Adipocyte (in vitro differentiated cells): ENCODE measurements around the gene MCOLN3.
"Not testable (repeated sequence)": the region's sequence is repeated elsewhere in the genome, so short reads cannot be mapped to it uniquely, and the experiment has no call there.

Source experiments
- DNase-seq: peaks from one replicate; pipeline ENCODE4 v3.0.0-alpha.2; 2015; ENCODE audit warnings: low read depth
- H3K27me3 ChIP-seq: replicated peaks from 2 replicates; pipeline ENCODE4 v1.7.0; 2013; ENCODE audit warnings: mild to moderate bottlenecking, low read length, moderate library complexity; ENCODE audit not compliant: control insufficient read depth, insufficient read depth
- H3K36me3 ChIP-seq: 2 replicates; pipeline ENCODE4 v1.7.0; 2013; ENCODE audit warnings: low read length, mild to moderate bottlenecking, moderate library complexity; ENCODE audit not compliant: control insufficient read depth, insufficient read depth, severe bottlenecking
- H3K4me1 ChIP-seq: 2 replicates; pipeline ENCODE4 v1.7.0; 2013; ENCODE audit warnings: mild to moderate bottlenecking, low read length, moderate library complexity; ENCODE audit not compliant: control insufficient read depth, insufficient read depth
- H3K4me3 ChIP-seq: 2 replicates; pipeline ENCODE4 v1.7.0; 2013; ENCODE audit warnings: mild to moderate bottlenecking, low read length, moderate library complexity
- H3K9ac ChIP-seq: 2 replicates; pipeline ENCODE4 v1.7.0; 2013; ENCODE audit warnings: mild to moderate bottlenecking, low read length, moderate library complexity
- H3K9me3 ChIP-seq: 2 replicates; pipeline ENCODE4 v1.7.0; 2013; ENCODE audit warnings: mild to moderate bottlenecking, low read length, moderate library complexity; ENCODE audit not compliant: control insufficient read depth

MCOLN3 gene

GRCh38 chr1:84986561-84986960 is 61.7 kb downstream of the MCOLN3 start:
- not testable (repeated sequence) for H3K27me3 ChIP-seq, H3K4me3 ChIP-seq, H3K4me1 ChIP-seq, DNase-seq, H3K9me3 ChIP-seq, H3K9ac ChIP-seq, H3K36me3 ChIP-seq

- no peaks in the 10 kb centered on the region for H3K27me3 ChIP-seq
- no peak for DNase-seq
- no peaks in the 10 kb centered on the region for H3K4me1 ChIP-seq
- no peak overlapping the region for H3K9ac ChIP-seq
- H3K9me3 ChIP-seq = no peaks in the 10 kb centered on the region
- no peak overlapping the region for H3K4me3 ChIP-seq
- H3K36me3 ChIP-seq = no peaks in the 10 kb centered on the region
Observed at GRCh38 chr1:84985365-84985764, 62.9 kb downstream of the MCOLN3 start.

DNA sequence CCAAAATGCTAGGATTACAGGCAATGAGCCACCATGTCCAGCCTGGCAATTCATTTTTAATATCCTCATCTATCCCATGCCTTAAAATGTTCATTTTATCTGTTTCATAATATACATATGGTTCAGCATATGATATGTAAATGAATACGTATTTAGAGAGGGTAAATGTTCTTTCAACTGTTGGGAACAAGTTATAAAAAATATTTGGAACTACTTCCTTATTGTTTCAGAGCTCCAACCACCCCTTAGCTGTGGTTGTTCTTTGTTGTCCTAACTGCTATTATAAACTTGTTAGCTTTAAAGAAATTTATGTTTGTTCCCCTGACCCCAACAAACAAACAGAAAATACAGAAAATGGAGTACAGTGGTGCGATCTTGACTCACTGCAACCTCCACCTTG is 65.9 kb downstream of the MCOLN3 start:
- Histone ChIP-seq H3K27me3 (no peaks in the 10 kb centered on the region), H3K4me3 (no peak overlapping the region), H3K9ac (no peak overlapping the region), H3K4me1 (no peaks in the 10 kb centered on the region), H3K36me3 (no peaks in the 10 kb centered on the region), H3K9me3 (peaks cover 9% of the 10 kb centered on the region)
- no peak for DNase-seq

DNA sequence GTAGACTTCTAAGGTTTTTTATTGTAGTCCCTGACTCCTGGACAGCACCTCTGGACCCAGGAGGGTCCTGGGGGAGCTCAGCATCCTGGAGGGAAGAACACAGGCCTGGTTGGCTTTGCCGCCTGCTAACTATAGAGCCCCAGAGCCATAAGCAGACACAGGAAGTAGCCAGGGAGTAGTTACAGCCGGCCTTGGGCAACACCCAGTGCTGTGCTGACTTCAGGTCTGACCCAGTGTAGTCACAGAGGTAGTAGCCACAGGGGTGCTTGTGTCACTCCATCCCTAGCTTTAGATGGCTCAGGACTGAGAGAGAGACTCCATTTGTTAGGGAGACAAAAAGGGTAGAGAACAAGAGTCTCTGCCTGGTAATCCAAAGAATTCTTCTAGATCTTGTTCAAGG is 73.3 kb downstream of the MCOLN3 start:
- Histone ChIP-seq H3K36me3 (no peaks in the 10 kb centered on the region), H3K27me3 (no peaks in the 10 kb centered on the region), H3K4me3 (no peak overlapping the region), H3K9ac (no peak overlapping the region), H3K4me1 (peaks cover 4% of the 10 kb centered on the region), H3K9me3 (peaks cover 9% of the 10 kb centered on the region)
- DNase-seq = no peak

GRCh38 chr1:84973498-84974334 is 74.6 kb downstream of the MCOLN3 start:
- H3K27me3 ChIP-seq = no peaks in the 10 kb centered on the region
- H3K4me1 ChIP-seq = peaks cover 4% of the 10 kb centered on the region
- H3K36me3 ChIP-seq = no peaks in the 10 kb centered on the region
- no peaks in the 10 kb centered on the region for H3K9me3 ChIP-seq
- H3K9ac ChIP-seq = no peak overlapping the region
- H3K4me3 ChIP-seq = no peak overlapping the region
- DNase-seq = peak; percentile 58

- H3K9ac ChIP-seq = no peak overlapping the region
Observed at GRCh38 chr1:84972377-84972987, 75.8 kb downstream of the MCOLN3 start.

DNA sequence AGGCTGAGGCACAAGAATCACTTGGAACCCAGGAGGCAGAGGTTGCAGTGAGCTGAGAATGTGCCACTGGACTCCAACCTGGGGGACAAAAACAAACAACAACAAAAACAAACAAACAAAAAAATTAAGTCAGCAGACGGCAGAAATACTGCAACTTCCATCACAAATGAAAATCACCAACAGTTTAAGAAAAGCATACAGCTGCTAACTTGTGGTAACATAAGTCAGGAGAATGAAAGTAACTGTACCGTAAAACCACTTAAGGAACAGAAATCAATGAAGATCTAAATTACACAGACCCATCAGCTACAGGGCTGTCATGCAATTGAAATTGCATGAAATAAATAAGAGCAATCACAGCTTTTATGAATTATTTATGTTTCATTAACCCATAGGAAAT is 76.3 kb downstream of the MCOLN3 start:
- Histone ChIP-seq H3K4me3 (no peak overlapping the region), H3K9ac (no peak overlapping the region), H3K36me3 (no peaks in the 10 kb centered on the region), H3K27me3 (no peaks in the 10 kb centered on the region), H3K9me3 (no peaks in the 10 kb centered on the region), H3K4me1 (peaks cover 4% of the 10 kb centered on the region)
- DNase-seq = no peak

More at GRCh38 chr1:84972377-84972987, 75.8 kb downstream of the MCOLN3 start:
- H3K36me3 ChIP-seq = no peaks in the 10 kb centered on the region
- peaks cover 4% of the 10 kb centered on the region for H3K4me1 ChIP-seq
- no peaks in the 10 kb centered on the region for H3K27me3 ChIP-seq
- peak; percentile 29 for DNase-seq
- no peak overlapping the region for H3K4me3 ChIP-seq
- no peaks in the 10 kb centered on the region for H3K9me3 ChIP-seq

GRCh38 chr1:84969489-84970250 is 78.6 kb downstream of the MCOLN3 start:
- no peak for DNase-seq
- no peak overlapping the region for H3K4me3 ChIP-seq

DNA sequence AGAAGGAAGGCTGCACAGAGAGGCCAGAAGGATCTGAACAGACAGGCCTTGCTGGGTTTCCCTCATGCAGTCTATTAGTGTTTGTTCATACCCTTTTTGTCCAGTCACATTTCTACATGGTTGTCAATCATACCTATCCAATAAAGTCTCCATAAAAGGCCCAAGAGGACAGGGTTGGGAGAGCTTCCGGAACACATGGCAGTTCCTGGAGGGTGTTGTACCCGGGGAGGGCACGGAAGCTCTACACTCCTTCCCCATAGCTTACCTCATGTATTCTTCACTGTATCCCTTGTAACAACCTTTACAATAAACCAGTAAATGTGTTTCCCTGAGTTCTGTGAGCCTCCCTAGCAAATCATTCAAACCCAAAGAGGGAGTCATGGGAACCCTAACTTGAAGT is 79.4 kb downstream of the MCOLN3 start:
- Histone ChIP-seq H3K9me3 (no peaks in the 10 kb centered on the region), H3K4me3 (no peak overlapping the region), H3K4me1 (peaks cover 4% of the 10 kb centered on the region), H3K27me3 (no peaks in the 10 kb centered on the region), H3K9ac (no peak overlapping the region), H3K36me3 (no peaks in the 10 kb centered on the region)
- DNase-seq = no peak

More at GRCh38 chr1:84969489-84970250, 78.6 kb downstream of the MCOLN3 start:
- H3K9ac ChIP-seq = no peak overlapping the region
- no peaks in the 10 kb centered on the region for H3K27me3 ChIP-seq
- peaks cover 4% of the 10 kb centered on the region for H3K4me1 ChIP-seq
- H3K9me3 ChIP-seq = no peaks in the 10 kb centered on the region
- no peaks in the 10 kb centered on the region for H3K36me3 ChIP-seq

DNA sequence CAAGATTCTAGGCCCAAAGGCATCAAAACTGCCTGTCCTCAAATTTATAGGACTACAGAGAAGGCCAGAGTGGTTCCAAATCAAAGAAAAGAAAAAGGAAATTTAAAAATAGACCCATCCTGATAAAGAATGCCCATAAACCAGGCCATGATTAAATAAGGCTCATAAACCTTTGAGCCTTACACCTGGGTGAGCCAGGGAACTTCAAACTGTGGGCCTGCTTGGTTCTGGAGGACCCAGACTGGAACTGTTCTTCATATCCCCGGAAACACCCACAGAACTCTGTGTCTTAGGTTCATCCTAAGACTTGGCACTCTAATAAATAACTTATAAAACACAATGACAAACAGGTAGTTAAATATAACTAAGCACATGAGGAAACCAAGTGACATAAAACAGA is 80.2 kb downstream of the MCOLN3 start:
- H3K36me3 ChIP-seq = no peaks in the 10 kb centered on the region
- no peak overlapping the region for H3K9ac ChIP-seq
- DNase-seq = no peak
- H3K4me1 ChIP-seq = peaks cover 4% of the 10 kb centered on the region
- no peaks in the 10 kb centered on the region for H3K9me3 ChIP-seq
- no peaks in the 10 kb centered on the region for H3K27me3 ChIP-seq
- no peak overlapping the region for H3K4me3 ChIP-seq
